Eye (tissue), 1 donor: ENCODE results near the gene AP5Z1.

Source experiments
- DNase-seq: peaks from one replicate; pipeline ENCODE4 v3.0.0-alpha.2; 2015

Gene AP5Z1

DNA sequence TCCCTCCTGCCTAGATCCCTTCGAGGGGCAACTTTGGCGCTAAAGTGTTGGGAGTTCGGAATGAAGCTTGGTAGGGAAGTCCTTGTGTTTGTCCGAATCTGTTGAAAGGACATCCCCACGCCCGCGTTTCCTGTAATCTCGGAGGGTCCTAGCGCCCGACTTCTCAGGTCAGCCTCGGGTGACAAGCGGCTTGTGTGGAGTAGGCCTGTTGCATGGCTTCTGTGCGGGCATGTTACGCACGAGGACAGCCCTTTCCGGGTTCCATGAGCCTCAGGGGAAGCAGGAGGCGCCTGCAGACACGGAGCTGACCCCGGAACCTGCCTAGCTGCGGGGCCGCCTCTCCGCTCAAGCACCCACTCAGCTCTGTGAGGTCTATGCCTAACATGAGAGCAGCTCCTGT lies 28.4 kb upstream of the AP5Z1 start:
- DNase-seq, result no peak

DNA sequence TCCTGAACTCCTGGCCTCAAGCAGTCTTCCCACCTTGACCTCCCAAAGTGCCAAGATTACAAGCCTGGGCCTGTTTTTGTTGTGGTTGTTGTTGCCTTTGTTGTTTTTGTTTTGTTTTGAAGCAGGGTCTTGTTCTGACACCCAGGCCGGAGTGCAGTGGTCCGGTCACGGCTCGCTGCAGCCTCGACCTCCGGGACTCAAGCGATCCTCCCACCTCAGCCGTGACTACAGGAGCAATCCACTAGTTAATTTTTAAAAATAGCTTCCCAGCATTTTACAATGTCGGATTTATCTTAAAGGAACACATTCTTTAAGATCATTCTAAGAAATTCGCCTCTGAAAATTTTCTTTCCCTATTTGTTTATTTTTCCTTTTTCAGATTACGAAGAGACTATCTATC lies 27.7 kb upstream of the AP5Z1 start:
- no peak for DNase-seq

DNA sequence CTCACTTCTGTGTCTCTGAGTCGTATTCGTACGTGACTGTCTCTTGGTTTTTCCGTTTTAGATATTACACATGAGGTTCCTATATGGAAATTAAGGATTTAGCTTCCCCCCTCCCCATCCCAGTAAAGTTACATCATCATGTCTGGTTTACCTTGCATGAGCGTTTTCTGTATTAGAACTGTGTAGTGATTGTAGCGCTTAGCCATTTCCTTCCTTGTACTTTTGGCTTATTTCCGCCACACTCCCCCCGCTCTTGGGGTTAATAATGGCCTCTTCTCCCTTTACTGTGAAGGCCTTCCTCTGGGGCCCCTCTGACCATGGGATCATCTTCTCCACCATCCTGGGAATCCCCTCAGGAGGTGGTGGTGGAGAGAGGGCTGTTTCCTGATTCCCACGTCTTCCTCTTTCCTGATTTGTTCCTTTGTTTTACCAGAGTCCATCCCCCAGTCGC lies 27.2 kb upstream of the AP5Z1 start:
- no peak for DNase-seq

DNA sequence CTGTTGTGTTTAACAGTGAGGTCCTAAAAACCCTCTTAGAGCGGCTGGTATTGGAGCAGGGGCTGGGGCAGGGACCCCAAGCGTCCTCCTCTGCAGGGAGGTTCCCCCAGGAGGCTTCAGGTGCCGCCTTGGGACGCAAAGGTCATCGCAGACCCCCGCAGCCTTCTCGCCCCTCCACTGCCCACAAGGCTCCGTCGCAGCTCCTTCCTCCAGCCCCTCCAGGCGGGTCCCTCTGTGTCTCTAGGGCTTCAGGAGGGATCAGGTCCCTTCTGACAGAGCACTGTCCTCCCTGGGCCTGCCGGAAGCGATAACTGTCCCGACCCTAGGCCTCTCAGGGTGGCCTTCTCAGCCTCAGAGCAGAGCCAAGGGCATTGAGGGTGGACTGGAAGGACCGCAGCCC lies 26.1 kb upstream of the AP5Z1 start:
- DNase-seq, result no peak

DNA sequence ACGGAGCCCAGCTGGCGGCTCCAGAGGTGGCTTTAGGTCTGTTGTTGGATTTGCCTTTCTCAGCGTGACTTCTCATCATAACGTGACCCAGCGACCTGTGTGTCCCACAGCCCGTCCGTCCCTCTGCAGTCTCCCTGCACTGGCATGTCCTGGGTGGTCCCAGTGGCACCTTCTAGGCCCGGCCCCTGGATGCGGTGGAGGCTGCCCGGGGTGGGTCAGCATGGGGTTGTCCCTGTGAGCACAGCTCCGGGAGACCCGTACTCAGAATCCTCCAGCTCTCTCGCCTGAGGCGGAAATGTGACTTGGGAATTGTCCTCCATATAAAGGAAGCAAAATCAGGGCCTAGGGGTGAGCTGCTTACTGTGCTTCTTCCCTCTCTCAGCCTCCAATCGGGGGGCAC lies 25.6 kb upstream of the AP5Z1 start:
- no peak for DNase-seq

DNA sequence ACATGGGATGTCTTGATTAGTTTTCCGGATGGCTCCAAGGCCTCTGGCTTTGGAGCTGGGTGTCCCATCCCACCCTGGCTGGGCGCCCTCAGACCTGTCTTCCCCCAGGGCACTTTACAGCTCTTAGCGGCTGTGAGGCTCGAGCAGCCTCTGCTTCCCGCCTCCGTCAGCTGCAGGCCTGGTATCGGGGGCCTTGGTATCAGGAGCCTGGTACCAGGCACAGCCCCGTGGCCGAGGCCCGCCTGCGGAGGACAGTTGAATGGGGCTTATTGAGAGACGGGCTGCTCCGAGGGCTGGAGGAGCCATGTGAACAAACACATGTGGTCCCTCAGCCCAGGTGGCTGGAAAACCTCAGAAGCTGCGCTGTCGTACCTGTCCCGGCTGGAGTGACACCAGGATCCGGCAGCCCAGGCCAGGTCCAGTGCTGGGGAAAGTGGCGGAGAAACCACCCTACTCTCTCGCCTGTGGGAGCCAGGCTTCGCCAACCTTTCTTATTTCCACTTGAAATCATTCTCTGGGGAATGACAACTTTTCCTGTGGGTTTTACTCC lies 23.9 kb upstream of the AP5Z1 start:
- no peak for DNase-seq

DNA sequence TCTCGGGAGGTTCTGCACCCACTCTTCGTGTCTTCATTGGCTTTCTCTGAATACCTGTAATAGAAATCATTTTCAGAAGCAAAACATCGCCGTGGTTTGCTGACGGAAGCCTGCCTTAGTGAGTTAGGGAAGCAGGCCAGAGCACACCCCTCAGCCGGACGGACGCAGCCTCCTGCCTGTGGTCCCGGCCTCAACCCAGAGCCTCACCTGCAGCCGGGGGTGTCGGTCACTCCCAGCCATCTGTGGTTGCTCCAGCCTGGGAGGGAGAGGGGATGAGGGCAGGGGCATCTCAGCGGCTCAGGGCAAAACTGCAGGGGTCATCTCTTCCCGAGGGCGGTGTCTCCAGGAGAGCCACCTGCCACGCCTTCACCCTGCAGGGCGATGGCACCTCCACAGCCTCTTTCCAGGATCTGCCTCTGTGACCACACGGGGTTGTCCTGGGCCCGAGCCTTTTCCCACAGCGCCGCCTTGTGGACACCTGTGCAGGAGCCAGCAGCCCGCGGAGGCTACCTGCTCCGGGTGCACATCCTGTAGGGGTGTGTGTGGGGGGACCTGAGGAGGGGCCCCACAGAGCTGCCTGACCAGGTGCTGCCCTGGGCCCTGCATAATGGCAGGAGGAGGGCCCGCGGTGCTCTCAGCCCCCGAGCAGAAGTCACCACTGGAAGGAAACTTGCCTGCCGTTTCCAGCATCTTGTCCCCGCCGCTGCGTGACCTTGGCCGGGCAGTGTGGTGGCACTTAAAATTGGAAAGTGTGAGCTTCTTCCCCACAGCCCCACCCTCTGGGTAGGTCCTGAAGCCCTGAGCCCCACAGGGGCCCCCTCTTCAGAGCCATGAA lies 21.6 kb upstream of the AP5Z1 start:
- peak; percentile 84 for DNase-seq

DNA sequence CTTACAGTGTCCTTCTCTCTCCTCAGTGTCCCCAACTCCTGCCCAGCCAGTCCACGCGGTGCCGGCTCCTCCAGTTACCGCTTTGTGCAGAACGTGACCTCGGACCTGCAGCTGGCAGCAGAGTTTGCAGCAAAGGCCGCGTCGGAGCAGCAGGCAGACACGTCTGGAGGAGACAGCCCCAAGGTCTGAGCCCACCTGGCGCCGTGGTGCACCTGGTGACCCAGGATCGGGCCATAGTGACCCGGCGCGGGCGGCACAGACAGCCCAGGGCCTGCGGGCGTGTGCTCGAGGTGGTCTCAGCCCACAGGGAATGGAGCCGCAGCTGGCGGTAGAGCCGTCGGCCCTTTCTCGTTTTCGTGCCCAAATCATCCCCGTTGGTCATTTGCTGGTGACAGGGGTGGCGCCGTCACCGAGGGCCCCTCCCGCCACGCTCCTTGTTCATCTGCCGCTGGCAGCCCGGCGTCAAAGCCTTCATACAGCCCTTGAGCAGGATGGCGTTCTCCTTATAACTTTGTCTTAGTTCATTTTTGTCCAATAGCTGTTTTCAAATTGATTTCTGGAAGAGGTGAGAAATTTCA lies 20.9 kb upstream of the AP5Z1 start:
- DNase-seq, result no peak

DNA sequence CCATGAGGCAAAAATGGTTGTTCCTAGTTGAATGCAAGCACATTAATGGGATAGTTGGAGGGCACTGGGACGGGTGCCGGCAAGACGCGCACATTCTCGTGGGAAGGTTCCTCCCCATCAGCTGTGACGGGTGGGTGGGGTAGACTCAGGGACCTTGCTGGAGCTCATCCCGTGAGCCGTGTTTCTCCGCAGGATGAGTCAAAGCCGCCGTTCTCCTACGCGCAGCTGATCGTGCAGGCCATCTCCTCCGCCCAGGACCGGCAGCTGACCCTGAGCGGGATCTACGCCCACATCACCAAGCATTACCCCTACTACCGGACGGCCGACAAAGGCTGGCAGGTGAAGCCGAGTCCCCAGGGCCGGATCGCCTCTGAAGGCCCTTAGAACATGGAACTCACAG lies 20.4 kb upstream of the AP5Z1 start:
- no peak for DNase-seq

DNA sequence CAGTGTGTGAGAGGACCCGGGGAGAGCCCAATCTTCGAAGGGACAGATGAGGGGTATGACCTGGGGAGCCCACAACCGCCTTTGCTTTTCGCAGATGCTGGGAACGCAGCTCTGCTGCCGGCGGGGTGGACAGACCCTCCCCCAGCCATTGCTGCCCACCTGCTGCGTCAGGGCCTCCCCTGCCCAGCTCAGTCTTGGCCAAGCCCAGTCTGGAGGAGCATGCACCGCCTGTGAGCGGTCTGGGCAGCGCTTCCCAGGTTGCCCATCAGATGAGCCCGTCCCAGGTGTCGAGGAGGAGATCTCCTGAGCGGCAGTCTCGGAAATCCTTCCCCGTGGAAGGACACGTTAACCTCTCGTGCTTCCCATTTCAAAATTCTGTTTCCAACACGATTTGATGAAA lies 17.3 kb upstream of the AP5Z1 start:
- DNase-seq, result no peak

DNA sequence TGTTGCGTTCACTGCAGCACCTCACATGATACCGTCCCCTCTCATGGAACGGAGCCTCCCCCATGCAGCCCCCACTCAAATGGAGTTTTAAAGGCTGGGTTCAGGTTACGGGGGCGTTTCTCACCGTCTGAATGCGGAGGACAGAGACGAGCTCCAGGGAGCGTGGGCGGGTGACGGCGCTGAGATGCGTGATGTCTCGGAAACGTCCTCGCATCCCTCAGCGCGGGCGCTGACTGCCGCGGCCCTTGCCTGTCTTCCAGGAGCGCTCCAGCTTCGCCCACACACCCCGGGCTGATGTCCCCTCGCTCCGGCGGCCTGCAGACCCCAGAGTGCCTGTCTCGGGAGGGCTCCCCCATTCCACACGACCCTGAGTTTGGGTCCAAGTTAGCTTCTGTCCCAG lies 16.6 kb upstream of the AP5Z1 start:
- no peak for DNase-seq

DNA sequence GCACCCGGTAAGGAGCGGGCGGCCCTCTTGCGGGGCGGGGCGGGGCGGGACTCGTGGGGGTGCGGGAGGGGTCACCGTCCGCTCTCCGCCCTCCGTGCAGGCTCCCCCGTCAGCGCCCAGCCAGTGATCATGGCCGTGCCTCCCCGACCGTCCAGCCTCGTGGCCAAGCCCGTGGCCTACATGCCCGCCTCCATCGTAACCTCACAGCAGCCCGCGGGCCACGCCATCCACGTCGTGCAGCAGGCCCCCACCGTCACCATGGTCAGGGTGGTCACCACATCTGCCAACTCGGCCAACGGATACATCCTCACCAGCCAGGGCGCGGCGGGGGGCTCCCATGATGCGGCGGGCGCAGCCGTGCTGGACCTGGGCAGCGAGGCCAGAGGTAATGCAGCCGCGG lies 16.2 kb upstream of the AP5Z1 start:
- no peak for DNase-seq

DNA sequence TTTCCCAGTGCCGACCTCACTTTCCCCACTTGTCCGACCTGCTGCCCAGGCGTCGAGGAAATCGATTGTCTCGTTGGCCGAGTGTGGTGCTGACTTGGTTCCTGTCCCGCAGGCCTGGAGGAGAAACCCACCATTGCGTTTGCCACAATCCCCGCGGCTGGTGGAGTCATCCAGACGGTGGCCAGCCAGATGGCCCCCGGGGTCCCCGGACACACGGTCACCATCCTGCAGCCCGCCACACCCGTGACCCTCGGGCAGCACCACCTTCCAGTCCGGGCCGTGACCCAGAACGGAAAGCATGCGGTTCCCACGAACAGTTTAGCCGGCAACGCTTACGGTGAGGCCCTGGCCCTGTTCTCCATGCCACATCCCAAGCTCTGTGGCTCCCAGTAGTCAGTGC lies 14.5 kb upstream of the AP5Z1 start:
- no peak for DNase-seq

DNA sequence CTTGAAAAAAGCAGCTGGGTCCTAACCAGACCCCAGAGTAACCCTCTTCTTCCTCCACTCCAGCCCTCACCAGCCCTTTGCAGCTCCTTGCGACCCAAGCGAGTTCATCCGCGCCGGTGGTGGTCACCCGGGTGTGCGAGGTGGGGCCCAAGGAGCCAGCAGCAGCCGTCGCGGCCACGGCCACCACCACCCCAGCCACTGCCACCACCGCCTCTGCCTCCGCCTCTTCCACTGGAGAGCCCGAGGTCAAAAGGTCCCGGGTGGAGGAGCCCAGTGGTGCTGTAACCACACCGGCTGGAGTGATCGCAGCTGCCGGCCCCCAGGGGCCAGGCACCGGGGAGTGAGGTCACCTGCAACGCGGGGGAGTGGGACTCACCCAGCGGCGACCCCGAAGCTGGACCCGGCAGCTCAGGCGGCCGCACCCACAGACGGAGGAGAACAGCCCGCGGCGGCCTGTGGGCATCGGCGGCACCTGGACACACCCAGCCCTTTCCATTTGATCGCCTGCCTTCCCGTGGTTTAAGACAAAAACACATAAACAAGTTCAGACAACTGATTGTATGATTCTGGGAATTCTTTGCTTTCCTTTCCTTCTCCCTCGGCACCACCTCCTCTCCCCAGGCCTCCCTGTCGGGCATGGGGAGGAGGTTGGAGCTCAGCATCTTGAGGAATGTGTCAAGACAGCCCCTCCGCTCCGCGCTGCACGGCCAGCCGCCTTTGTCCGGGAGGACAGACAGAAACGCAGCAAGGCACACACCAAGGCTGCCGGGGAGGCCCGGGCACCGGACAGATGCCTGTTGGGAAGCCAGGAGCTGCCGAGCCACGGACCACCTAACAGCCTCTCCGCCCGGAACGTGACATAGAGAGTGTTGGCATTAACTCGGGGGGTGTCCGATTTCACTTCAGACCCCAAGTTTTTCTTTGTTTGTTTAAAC lies 13.0 kb upstream of the AP5Z1 start:
- no peak for DNase-seq

DNA sequence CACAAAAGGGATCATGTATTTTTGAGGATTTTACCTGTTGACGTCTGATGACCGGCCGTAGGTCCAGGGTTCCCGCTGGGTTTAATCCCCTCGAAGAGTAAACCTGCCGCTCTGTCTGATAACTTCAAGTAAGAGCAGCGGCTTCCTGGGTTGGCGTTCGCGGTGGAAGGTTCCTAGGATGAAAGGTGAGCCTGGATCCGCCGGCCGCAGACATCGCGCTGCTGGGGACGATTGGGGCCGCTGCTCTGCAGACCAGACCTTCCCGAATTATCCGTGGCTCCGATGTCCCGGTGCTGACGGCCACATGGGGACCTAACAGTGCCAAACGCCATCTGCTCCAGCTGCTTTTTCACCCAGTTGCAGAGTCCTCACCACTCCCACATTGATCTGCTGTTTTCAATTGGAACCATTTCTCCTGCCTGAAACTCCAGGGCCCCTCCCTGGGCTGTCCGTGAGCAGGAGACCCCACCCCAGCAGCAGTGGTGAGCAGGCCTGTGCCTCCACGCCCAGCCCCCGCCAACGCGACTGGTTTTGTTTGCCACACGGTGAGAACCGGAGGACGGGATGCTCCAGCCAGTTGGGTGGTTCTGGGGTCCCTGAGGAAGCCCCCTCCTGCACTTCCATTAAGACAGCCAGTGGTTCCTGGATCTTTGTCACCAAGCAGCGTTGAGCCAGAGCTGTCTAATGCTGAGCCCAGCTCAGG lies 12.2 kb upstream of the AP5Z1 start:
- no peak for DNase-seq

DNA sequence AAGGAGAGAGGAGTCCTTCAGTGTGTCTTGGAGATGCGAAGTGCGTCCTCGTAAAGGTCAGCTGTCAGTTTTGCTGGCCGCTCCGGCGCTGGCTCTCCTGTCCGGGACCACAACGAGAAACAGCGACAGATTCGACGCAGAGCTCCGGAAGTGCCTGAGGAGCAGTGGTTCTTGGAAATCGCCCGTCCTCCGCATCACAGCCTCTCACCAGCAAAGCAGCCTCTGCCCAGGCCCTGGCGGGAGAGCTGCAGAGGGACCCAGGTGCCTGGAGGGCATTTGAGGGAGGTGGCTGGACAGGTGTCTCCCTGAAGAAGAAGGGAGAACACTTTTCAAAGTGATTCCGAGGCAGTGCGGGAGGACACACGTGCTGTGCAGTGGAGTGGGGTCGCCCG lies 11.6 kb upstream of the AP5Z1 start:
- DNase-seq, result no peak

DNA sequence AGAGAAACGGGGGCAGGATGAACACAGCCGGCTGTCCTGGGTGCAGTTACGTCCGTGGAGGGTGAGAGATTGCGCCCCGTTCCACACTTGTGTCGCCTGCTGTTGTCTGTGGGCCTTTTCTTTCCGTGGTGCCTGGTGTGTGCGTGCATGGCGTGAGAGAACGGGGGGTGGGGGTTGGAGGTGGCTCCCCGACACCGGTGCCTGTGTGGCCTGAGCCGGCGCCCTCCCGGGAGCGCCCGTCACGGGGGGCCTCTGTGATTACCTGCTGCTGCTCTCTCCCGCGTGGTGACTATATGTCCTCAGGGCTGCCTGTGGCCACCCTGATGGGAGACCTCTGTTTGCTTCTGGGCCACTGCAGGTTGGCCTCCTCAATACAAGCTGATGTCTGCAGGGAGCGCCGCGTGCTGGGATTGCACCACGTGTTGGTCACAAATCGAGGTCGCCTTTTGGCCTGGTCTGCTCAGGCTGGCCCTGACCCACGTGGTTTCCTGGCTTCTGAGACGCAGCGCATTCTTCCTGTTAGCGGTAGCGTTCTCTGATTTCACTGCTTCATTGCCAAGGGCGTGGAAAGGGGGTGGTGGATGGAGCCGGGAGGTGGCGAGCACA lies 10.9 kb upstream of the AP5Z1 start:
- DNase-seq, result no peak

DNA sequence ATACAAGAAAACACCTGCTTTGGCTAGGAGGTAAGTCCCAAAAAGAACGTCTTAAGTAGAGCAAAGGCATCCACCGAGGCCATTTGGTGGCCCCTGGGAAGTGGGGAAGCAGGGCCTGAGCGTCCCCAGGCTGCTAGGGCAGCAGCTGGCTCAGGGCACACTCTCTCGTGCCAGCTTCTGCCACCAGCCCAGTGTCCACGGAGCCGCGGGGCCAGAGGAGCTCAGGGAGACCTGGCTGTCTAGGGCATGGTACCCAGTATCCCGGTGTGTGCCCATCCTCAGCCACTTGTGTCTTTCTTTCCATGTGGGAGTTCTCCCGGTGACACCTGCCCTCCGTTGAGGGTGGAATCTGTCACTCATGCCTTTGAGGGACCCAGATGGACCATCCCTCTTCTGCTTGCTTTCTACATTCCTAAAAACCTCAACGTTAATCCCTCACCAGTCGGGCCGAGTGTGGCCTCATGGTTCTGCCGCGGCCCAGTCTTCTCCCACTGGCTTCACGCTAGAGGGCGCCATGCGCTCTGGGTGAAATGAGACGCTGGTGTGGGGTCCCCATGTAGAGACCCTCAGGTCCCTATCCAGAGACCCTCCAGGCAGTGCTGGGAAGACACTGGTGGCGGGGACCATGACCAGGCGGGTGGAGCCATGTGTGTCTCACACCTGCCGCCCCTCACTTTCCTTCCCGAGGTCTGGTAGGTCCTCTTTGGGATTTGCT lies 9.5 kb upstream of the AP5Z1 start:
- no peak for DNase-seq

DNA sequence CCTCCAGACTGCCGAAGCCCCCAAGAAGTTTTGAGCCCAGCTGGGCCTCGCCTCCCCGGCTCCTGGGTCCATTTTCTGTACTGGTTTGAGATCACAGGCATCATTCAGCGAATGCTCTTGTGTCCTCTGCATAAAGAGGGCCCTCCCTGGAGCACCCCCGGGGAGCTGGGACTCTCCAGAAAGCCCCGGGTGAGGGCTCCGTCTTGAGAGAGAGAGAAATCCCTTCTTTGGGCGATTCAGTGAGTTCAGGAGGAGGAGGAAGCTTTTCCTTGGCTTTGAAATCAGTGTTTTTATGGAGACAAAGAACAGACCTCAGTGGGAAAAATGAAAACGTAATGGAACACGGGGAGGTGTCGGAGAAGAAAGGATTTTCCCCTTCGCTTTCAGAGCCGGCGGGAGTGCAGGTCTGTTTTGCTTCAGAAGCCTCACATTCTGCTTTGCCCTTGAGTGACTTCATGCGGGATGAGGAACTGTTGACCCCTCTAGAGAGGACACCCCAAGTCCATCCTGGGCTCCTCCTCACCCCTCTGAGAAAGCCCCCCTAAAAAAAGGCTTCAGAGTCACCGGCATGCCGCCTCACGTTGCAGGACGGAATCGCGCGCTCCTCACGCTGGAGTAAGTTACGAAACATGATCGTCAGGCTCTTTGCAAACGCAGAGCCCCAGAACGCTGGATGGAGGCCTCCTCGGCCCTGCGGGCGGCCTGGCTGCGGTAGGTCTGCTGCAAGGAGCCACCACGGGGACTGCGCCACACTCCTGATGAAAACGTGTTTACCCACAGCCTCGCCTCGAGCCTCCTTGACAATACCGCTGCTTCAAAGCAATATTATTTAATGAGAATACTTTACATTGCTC lies 8.5 kb upstream of the AP5Z1 start:
- no peak for DNase-seq
